HFFc6 (cell line): ENCODE measurements around the gene CEP131. TPM values are rescaled to one million over a fixed set of nuclear protein-coding genes. Genes with fewer than 3 reads are reported as not detected.

ENCODE experiments used
- DNase-seq: peaks from one replicate; pipeline ENCODE4 v3.0.0-alpha.2; 2018
- H3K27ac Mint-ChIP-seq: 2 replicates; pipeline ENCODE4 v1.8.0; 2020; ENCODE audit warnings: mild to moderate bottlenecking, mixed read lengths
- H3K27me3 Mint-ChIP-seq: 2 replicates; pipeline ENCODE4 v1.8.0; 2021; ENCODE audit warnings: mild to moderate bottlenecking, moderate library complexity, mixed read lengths; ENCODE audit not compliant: insufficient read depth
- H3K36me3 Mint-ChIP-seq: 2 replicates; pipeline ENCODE4 v1.8.0; 2021; ENCODE audit warnings: low read depth, mixed read lengths
- H3K4me1 Mint-ChIP-seq: 2 replicates; pipeline ENCODE4 v1.8.0; 2020; ENCODE audit warnings: low read depth, mixed read lengths
- H3K4me3 Mint-ChIP-seq: 2 replicates; pipeline ENCODE4 v1.8.0; 2020; ENCODE audit warnings: mild to moderate bottlenecking, moderate library complexity, mixed read lengths
- H3K9me3 Mint-ChIP-seq: 2 replicates; pipeline ENCODE4 v1.8.0; 2020; ENCODE audit warnings: mild to moderate bottlenecking, mixed read lengths
- total RNA-seq, 6 experiments: library from RNA; stranded (reverse); fragmentation: NEBNext Ultra II Directional; extraction: Animal tissue kit (Norgen Biotek cat#: 25700); gene quantifications; 2 replicates in 1 of 6; 3 replicates in 5 of 6; pipeline ENCODE4 v1.2.3, GENCODE V29; 2021
- TF ChIP-seq, protein P1 (sequence below): fragments of 200-600 bp; sonication (generic); IDR thresholded peaks from 2 replicates; pipeline ENCODE4 v1.5.0; 2021; ENCODE audit warnings: antibody characterized with exemption, mild to moderate bottlenecking

CEP131 gene
- total RNA-seq, 6 experiments from 2014 or later = 8.3 to 13.2 (median 10.7) TPM

DNA sequence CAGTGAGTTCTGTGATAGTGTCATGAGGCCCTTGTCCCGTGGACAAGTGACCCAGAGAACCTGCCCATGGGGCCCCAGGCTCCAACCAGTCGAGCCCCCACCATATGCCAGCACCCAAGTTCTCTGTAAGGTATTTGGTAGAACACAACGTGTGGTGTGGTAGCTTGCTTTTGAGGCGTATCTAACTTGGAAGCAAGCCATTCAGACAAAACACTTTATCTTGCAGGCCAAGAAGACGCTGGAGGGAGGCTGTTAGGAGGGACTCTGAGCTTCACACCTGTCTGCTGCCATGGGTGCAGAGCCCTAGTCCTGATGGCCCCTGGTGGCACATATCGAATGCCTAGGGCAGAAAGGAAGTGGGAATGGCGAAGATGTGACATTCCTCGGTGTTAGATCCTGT lies 18.0 kb upstream of the CEP131 start:
- TF ChIP-seq, protein P1, sequence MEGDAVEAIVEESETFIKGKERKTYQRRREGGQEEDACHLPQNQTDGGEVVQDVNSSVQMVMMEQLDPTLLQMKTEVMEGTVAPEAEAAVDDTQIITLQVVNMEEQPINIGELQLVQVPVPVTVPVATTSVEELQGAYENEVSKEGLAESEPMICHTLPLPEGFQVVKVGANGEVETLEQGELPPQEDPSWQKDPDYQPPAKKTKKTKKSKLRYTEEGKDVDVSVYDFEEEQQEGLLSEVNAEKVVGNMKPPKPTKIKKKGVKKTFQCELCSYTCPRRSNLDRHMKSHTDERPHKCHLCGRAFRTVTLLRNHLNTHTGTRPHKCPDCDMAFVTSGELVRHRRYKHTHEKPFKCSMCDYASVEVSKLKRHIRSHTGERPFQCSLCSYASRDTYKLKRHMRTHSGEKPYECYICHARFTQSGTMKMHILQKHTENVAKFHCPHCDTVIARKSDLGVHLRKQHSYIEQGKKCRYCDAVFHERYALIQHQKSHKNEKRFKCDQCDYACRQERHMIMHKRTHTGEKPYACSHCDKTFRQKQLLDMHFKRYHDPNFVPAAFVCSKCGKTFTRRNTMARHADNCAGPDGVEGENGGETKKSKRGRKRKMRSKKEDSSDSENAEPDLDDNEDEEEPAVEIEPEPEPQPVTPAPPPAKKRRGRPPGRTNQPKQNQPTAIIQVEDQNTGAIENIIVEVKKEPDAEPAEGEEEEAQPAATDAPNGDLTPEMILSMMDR = no peak
- DNase-seq = no peak
- Mint-ChIP-seq H3K4me3 (peak overlapping the region; percentile 98), H3K27me3 (peaks cover 6% of the 10 kb centered on the region), H3K9me3 (no peaks in the 10 kb centered on the region), H3K27ac (peak overlapping the region; percentile 33; the same call in 1 of the 2 replicates), H3K4me1 (peaks cover 27% of the 10 kb centered on the region), H3K36me3 (peaks cover 4% of the 10 kb centered on the region; the same call in 1 of the 2 replicates)

DNA sequence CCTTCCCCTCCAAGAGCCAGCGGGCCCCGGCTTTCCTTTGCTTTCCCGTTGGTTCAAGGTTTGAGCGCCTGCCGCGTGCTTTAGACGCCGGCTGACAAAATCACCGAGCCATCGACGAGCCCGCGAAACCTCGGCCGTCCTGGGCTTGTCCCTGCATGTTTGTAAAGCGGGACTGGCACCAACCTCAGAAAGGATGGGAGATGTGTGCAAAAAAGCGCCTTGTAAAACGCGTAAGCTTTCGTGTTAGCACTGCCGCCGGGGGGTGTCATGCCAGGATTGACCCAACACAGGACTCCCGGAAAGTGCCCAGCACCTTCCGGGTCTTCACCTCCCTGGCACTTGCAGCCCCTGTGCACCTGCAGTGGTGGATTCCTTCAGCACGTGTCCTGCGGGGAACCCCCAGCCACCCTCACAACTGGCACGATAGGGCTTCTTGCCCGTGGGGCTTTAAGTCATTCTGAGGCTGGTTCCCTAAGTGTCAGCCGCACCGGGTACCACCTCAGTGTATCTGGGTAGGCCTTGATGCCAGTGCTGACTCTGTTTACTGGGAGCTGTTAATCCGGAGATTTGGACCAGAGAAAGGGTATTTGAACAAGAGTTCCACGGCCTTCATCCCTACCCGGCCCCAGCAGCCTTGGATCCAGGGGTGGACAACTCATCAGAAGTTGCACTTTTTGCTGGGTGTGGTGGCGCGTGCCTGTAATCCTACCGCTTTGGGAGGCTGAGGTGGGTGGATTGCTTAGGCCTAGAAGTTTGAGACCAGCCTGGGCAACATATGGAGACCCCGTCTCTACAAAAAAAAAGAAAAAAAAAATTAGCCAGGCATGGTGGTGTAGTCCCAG lies 17.2 kb upstream of the CEP131 start:
- peak; percentile 19 for DNase-seq
- Mint-ChIP-seq H3K4me1 (peaks cover 27% of the 10 kb centered on the region), H3K27me3 (peaks cover 6% of the 10 kb centered on the region), H3K9me3 (no peaks in the 10 kb centered on the region), H3K27ac (peak overlapping the region; percentile 93), H3K4me3 (peak overlapping the region; percentile 98), H3K36me3 (peaks cover 4% of the 10 kb centered on the region; the same call in 1 of the 2 replicates)
- TF ChIP-seq, protein P1 = no peak

- TF ChIP-seq, protein P1 = no peak
- H3K4me3 Mint-ChIP-seq = peak within 1 kb of the TSS; percentile 98
- H3K27me3 Mint-ChIP-seq = peaks cover 6% of the 10 kb centered on the region
- peak; percentile 99 for DNase-seq
- H3K4me1 Mint-ChIP-seq = peaks cover 27% of the 10 kb centered on the region
- peak within 1 kb of the TSS; percentile 93 for H3K27ac Mint-ChIP-seq
- H3K9me3 Mint-ChIP-seq = no peaks in the 10 kb centered on the region
- H3K36me3 Mint-ChIP-seq = peaks cover 4% of the 10 kb centered on the region; the same call in 1 of the 2 replicates
Measured at GRCh38 chr17:81238815-81239713, 16.3 kb upstream of the CEP131 start, which contains the start of the genes NDUFAF8 and TEPSIN. TSS of gene NDUFAF8 (plus strand) at chr17:81239318. CDS start at chr17:81239364, 46 bp downstream. TSS of gene TEPSIN (minus strand) at chr17:81239055. CDS start at chr17:81239033, 22 bp downstream.

DNA sequence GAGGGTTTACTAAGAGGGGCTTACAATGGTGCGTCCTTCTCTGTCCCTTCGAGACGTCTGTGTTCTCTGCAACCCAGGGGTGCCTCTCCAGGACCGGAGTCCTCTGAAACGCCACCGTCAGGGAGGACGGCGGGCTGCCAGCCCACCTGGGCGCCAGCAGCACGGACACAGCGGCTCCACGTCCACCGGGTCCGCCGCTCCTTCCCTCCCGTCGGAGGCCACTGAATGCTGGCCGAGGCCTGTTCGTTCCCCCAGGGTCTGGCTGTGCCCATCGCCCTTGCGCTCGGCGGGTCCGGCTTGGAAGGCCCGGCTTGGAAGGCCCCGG lies 15.7 kb upstream of the CEP131 start:
- Mint-ChIP-seq H3K36me3 (peaks cover 4% of the 10 kb centered on the region; the same call in 1 of the 2 replicates), H3K27me3 (peaks cover 5% of the 10 kb centered on the region), H3K27ac (no peak overlapping the region), H3K9me3 (no peaks in the 10 kb centered on the region), H3K4me3 (peak overlapping the region; percentile 88), H3K4me1 (peaks cover 27% of the 10 kb centered on the region)
- TF ChIP-seq, protein P1 = no peak
- no peak for DNase-seq
